Measurements from ENCODE around the gene PDE8A.

The PDE8A gene

GRCh38 chr15:85036716-85037115 is 55.1 kb downstream of the PDE8A start:
- DNase-seq, result no peak

GRCh38 chr15:85037641-85038040 is 56.0 kb downstream of the PDE8A start:
- no peak for DNase-seq

DNA sequence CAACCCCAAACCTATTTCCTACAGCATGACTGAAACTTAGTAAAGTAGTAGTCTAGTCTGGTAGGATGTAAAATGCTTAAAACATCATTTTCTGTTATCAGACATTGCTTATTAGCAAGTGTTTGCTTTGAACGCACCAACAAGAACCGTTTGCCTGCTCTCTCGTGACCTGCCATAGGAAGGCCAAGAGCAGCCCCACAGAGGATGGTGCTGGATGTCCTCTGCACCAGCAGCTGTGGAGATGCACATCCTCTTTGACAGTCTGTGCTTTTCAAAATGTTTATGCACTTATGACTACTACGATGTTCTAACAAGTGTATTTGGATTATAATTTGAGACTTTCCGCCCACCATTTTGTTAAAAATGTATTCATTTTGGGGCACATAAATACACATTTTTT is 59.6 kb downstream of the PDE8A start:
- DNase-seq, result no peak

- no peak for DNase-seq
Observed at GRCh38 chr15:85044251-85044853, 62.7 kb downstream of the PDE8A start.

DNA sequence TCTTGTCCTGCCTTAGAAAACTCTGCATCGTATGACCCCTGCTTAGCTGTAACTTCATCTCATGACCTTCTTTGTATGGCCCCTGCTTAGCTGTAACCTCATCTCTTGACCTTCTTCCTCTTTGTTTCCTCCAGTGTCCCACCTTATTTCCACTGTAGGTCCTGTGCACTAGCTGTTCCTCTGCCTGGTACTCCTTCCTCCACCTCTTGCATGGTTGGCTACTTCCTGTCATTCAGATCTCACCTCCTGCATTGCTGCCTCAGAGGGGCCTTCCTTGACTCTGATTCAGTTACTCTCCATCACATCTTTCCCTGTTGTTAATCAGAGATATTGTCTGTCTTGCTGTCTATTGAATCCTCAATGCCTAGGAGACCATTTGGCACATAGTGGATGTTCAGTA is 63.2 kb downstream of the PDE8A start:
- DNase-seq, result no peak

DNA sequence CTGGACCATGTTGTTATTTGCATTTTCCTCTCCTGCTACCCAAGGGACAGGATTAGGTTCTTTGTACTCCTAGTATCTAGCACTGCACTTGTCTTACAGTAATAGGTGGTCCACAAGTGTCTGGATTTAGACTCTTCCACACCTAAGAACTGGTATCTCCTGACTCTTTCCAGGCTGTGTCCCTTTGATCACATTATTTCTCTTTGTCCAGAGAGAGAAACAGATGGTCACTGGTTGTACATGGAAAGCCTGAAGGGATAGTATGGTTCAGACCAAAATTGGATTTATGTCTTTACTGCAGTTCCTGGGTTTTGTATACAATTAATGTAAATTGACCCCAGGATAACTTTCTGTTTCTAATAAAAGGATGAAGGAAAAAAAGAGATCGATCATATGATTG is 64.0 kb downstream of the PDE8A start:
- no peak for DNase-seq

- no peak for DNase-seq
Observed at GRCh38 chr15:85047271-85047948, 65.8 kb downstream of the PDE8A start.

DNA sequence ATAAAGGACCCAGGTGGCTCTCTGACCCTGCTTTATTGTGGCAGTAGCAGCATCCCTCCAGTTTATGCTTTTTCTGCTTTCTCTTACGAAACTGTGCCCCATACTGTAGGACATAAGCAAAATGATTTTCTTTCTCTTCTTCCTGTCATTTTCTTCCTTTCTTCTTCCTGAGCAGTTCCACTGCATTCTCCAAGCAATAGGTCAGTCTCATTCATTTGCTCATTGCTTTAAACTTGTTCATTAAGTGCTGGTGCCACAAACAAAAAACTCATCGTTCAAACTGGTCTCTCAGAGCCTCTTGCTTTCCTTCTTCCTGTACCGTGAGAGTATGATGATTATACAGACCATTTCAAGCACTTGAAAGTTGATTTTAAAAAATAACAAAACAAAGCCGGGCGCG is 66.8 kb downstream of the PDE8A start:
- no peak for DNase-seq

- DNase-seq, result no peak
Observed at GRCh38 chr15:85049805-85050204, 68.1 kb downstream of the PDE8A start.

GRCh38 chr15:85059734-85060133 is 78.1 kb downstream of the PDE8A start:
- DNase-seq, result no peak

GRCh38 chr15:85062560-85062959 is 80.9 kb downstream of the PDE8A start:
- DNase-seq, result no peak

DNA sequence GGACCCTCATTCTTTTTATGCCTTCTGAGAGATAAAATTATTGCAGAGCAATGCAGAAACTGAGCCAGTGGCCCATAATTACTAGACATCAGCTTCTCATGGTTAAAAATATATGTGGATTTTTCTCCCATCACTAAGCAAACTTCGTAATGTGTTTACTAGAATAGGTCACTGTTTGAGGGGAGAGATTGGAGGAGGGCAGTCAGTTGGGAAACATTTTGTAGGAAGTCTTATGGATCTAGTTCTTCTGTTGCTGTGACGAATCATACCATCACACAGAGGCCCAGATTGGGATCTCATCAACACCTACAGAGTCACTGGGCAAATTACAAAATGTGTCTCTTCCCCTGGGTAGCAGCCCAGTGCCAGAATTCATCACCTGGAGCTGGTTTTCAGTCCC is 81.4 kb downstream of the PDE8A start:
- no peak for DNase-seq

DNA sequence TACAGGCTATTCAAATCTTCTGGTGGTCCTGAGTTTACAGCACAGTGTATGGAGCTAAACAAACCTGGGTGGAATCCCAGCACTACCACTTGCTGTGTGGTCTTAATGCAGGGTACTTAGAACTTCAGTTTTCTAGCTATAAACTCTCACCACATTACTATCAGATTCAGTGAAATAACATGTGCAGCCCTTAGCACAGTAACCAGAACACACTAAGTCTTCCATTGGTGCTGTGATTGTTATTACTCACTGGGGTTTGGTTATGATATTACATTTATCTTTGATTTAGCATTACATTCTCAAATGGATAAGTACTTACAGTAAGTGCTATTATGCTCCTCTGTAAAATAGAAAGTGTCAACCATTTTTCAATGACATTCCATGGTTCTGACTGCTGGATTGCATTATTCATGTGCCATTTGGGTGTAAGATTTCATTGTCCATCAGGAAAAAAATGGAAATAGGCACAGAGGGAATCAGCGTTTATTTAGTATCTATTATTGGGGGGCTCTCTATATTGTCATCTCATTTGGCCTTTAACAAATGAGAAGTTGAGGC is 81.9 kb downstream of the PDE8A start:
- DNase-seq, result no peak

DNA sequence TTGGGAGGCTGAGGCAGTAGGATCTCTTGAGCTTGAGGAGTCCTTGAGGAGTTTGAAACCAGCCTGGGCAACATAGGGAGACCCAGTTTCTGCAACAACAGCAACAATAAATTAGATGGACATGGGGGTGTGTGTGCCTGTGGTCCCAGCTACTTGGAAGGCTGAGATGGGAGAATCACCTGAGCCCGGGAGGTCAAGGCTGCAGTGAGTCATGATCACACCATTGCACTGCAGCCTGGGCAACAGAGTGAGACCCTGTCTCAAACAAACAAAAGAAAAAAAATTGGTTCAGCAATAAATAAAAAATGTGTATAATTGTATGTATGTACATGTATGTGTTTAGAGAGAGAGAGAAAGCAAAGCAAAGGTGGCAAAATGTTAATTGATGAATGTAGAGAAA is 83.1 kb downstream of the PDE8A start:
- DNase-seq, result no peak

- no peak for DNase-seq
Observed at GRCh38 chr15:85071061-85071460, 89.4 kb downstream of the PDE8A start.

- DNase-seq, result no peak
Observed at GRCh38 chr15:85071504-85071903, 89.8 kb downstream of the PDE8A start.

GRCh38 chr15:85072917-85073316 is 91.3 kb downstream of the PDE8A start:
- no peak for DNase-seq

GRCh38 chr15:85073556-85074194 is 92.0 kb downstream of the PDE8A start:
- DNase-seq, result no peak

DNA sequence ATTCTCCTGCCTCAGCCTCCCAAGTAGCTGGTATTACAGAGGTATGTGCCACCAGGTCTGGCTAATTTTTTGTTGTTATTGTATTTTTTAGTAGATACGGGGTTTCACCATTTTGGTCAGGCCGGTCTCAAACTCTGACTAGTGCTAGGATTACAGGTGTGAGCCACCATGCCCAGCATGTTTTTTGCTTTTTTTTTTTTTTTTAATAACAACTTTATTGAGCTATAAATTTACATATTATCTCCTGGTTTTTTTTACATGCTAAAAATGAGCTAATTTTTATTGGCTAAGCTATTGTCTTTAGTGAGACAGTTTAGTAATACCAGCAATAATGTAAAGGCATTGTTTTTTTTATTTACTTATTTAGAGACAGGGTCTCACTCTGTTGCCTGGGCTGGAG is 105.2 kb downstream of the PDE8A start:
- DNase-seq, result no peak

GRCh38 chr15:85088300-85088699 is 106.6 kb downstream of the PDE8A start:
- no peak for DNase-seq

DNA sequence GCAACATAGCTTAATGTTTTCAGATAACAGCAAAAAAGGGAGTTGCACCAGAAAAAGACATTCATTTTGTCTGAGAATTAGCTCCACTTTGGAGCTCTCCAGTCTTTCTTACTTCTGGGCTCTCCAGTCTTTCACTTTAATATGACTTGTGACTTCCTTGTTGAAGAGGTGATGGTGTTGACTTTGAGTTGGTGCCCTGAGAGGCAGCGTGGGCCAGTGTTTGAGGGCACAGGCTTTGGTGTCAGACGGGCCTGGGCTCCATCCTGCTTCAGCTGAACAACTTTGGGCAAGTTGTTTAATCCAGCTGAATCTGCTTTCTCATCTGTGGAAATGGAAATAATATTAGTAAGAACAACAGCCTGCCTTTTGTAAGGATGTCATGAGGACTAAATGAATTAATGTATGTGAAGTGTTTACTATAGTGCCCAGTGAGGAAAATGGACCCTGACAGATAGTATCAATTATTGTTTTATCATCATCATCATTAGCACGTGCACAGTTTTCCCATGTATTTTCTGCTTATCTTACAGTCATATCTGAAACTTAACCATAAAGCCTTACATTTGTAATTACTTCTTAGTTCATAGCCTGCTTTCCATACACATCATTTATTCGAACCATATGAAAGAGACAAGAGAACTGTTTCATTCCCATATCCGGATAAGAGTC is 108.4 kb downstream of the PDE8A start:
- no peak for DNase-seq

DNA sequence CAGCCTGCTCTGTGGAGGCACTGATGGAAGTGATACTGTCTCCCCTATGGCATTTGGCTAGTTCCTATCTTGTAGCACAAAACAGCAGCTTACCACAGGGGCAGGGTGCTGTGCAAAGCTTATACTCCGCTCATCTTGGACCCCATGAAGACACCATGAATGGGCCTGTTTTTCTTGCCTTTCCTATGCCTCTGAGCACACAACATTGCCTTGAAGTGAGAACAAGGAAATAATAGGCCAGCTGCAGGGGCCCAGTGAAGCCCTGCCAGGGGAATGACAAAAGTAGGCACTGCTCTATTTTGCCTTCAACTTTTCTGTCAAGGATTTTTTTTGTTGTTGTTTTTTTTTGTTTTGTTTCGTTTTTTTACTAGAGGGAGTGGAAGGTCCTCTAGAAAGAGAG is 110.3 kb downstream of the PDE8A start:
- DNase-seq, result no peak

DNA sequence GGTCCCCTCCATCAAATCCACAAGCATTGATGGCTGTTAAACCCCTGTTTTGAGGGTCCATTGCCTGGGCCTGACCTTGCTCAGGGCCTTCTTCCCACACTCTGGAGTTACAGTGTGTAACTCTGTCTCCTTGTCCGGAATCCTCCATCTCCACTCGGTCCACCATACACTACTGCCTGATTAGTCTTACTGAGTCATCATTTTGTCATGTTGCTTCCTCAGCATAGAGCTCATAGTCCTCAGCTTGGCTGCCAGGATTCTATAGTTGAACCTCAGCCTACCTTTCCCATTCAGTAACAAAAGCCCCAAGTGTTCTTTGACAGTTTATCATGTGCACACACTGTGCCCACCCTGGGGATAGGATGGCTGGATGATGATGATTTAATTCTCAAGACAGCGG is 113.0 kb downstream of the PDE8A start:
- DNase-seq, result no peak

GRCh38 chr15:85095566-85095965 is 113.9 kb downstream of the PDE8A start:
- no peak for DNase-seq
